Liver (tissue), 9 donors: ENCODE data around the gene CDK5RAP3. TPM values are rescaled to one million over a fixed set of nuclear protein-coding genes. Genes with fewer than 3 reads are reported as not detected.

Experiments used
- DNase-seq: peaks from one replicate; pipeline ENCODE4 v3.0.0-alpha.2; 2017; ENCODE audit warnings: low spot score
- H3K27ac ChIP-seq, 2 donors: one replicate each; pipeline ENCODE4 v1.7.0; 2013; ENCODE audit warnings: inconsistent platforms in 2 of 2, low read length in 2 of 2, control low read depth in 1 of 2, low read depth in 1 of 2, mild to moderate bottlenecking in 1 of 2
- H3K27me3 ChIP-seq, 4 donors: one replicate each; pipeline versions ENCODE4 v1.6.1 to v1.7.0; 2013; ENCODE audit warnings: low read length in 3 of 4, inconsistent platforms in 1 of 4, mild to moderate bottlenecking in 1 of 4, moderate library complexity in 1 of 4; ENCODE audit not compliant: control insufficient read depth in 4 of 4, insufficient read depth in 4 of 4
- H3K36me3 ChIP-seq, 4 donors: one replicate each; pipeline versions ENCODE4 v1.6.1 to v1.7.0; 2013; ENCODE audit warnings: low read length in 3 of 4, mild to moderate bottlenecking in 3 of 4, low read depth in 1 of 4, moderate library complexity in 1 of 4; ENCODE audit not compliant: control insufficient read depth in 4 of 4, insufficient read depth in 3 of 4
- H3K4me1 ChIP-seq, 4 donors: one replicate each; pipeline versions ENCODE4 v1.6.1 to v1.7.0; 2013; ENCODE audit warnings: low read length in 3 of 4, mild to moderate bottlenecking in 3 of 4, moderate library complexity in 1 of 4; ENCODE audit not compliant: control insufficient read depth in 4 of 4, insufficient read depth in 4 of 4
- H3K4me3 ChIP-seq, 3 donors: one replicate each; pipeline versions ENCODE4 v1.6.1 to v1.7.0; 2013; ENCODE audit warnings: low read length in 3 of 3, control low read depth in 1 of 3, low read depth in 1 of 3, mild to moderate bottlenecking in 1 of 3
- H3K9ac ChIP-seq, 2 donors: one replicate each; pipeline ENCODE4 v1.7.0; 2013; ENCODE audit warnings: low read length in 2 of 2, mild to moderate bottlenecking in 2 of 2, moderate library complexity in 2 of 2, control low read depth in 1 of 2, low read depth in 1 of 2
- H3K9me3 ChIP-seq, 4 donors: one replicate each; pipeline versions ENCODE4 v1.6.1 to v1.7.0; 2013; ENCODE audit warnings: low read length in 3 of 4; ENCODE audit not compliant: control insufficient read depth in 4 of 4
- ATF3 ChIP-seq: IDR thresholded peaks from 2 replicates; pipeline ENCODE4 v1.6.1; 2016; ENCODE audit warnings: antibody characterized with exemption
- CTCF ChIP-seq: fragments of 150-350 bp; IDR thresholded peaks from 2 replicates; pipeline ENCODE4 v1.5.1; 2017; ENCODE audit warnings: improper control_type of control experiment, low read depth, low read length; ENCODE audit not compliant: missing input control
- EGR1 ChIP-seq, 2 donors: IDR thresholded peaks; 2 replicates each; pipeline ENCODE4 v1.6.1; 2016 to 2018; ENCODE audit warnings: antibody characterized with exemption in 2 of 2, low read depth in 2 of 2
- FOXA1 ChIP-seq: IDR thresholded peaks from 2 replicates; pipeline ENCODE4 v1.6.1; 2016; ENCODE audit warnings: antibody characterized with exemption
- FOXA2 ChIP-seq: IDR thresholded peaks from 2 replicates; pipeline ENCODE4 v1.6.1; 2016; ENCODE audit warnings: antibody characterized with exemption
- GABPA ChIP-seq, 2 donors: IDR thresholded peaks in 1 of 2; conservative IDR thresholded peaks in 1 of 2; 2 replicates each; pipeline ENCODE4 v1.6.1; 2016; ENCODE audit warnings: antibody characterized with exemption in 2 of 2, mild to moderate bottlenecking in 1 of 2, moderate library complexity in 1 of 2
- HNF4A ChIP-seq, 2 donors: conservative IDR thresholded peaks; 2 replicates each; pipeline ENCODE4 v1.6.1; 2016; ENCODE audit warnings: antibody characterized with exemption in 2 of 2, mild to moderate bottlenecking in 2 of 2
- HNF4G ChIP-seq: IDR thresholded peaks from 2 replicates; pipeline ENCODE4 v1.6.1; 2016; ENCODE audit warnings: antibody characterized with exemption
- JUND ChIP-seq, 2 donors: IDR thresholded peaks; 2 replicates each; pipeline ENCODE4 v1.6.1; 2016; ENCODE audit warnings: antibody characterized with exemption in 2 of 2
- MAX ChIP-seq: IDR thresholded peaks from 2 replicates; pipeline ENCODE4 v1.6.1; 2016; ENCODE audit warnings: antibody characterized with exemption
- NR2F2 ChIP-seq: IDR thresholded peaks from 2 replicates; pipeline ENCODE4 v1.6.1; 2016; ENCODE audit warnings: antibody characterized with exemption
- RAD21 ChIP-seq, 2 donors: IDR thresholded peaks; 2 replicates each; pipeline ENCODE4 v1.6.1; 2016; ENCODE audit warnings: antibody characterized with exemption in 2 of 2, mild to moderate bottlenecking in 2 of 2
- REST ChIP-seq: IDR thresholded peaks from 2 replicates; pipeline ENCODE4 v1.6.1; 2016; ENCODE audit warnings: antibody characterized with exemption, mild to moderate bottlenecking
- RXRA ChIP-seq, 2 donors: IDR thresholded peaks; 2 replicates each; pipeline ENCODE4 v1.6.1; 2017 to 2018; ENCODE audit warnings: antibody characterized with exemption in 2 of 2, mild to moderate bottlenecking in 1 of 2
- SP1 ChIP-seq: IDR thresholded peaks from 2 replicates; pipeline ENCODE4 v1.6.1; 2018; ENCODE audit warnings: antibody characterized with exemption, mild to moderate bottlenecking
- TAF1 ChIP-seq: conservative IDR thresholded peaks from 2 replicates; pipeline ENCODE4 v1.6.1; 2016; ENCODE audit warnings: antibody characterized with exemption, mild to moderate bottlenecking
- YY1 ChIP-seq: IDR thresholded peaks from 2 replicates; pipeline ENCODE4 v1.6.1; 2016; ENCODE audit warnings: antibody characterized with exemption, mild to moderate bottlenecking
- ZBTB33 ChIP-seq: IDR thresholded peaks from 2 replicates; pipeline ENCODE4 v1.6.1; 2016; ENCODE audit warnings: antibody characterized with exemption
- WGBS: extraction: QIAGEN DNeasy Blood & Tissue Kit; methylation state at CpG from one replicate; pipeline ENCODE4 v1.1.7; 2013; 5-methylcytosine and 5-hydroxymethylcytosine counted together
- polyA plus RNA-seq, 2 donors: library from polyadenylated mRNA; stranded (reverse) in 1 of 2; unstranded in 1 of 2; fragments of 200-250 nt in 1 of 2; fragments of >200 nt in 1 of 2; fragmentation: Nextera tagmentation in 1 of 2; extraction: Ambion mirVana in 1 of 2; gene quantifications; one replicate each; pipeline versions ENCODE4 v1.2.1 to v1.2.3, GENCODE V29; 2013 to 2015
- total RNA-seq, 2 donors: library from RNA; depleted of rRNA; stranded (reverse); fragments of >200 nt; gene quantifications; one replicate each; pipeline ENCODE4 v1.2.3, GENCODE V29; 2014
- donor health status: healthy.
- donor health status: healthy.
- donor health status: healthy.
- donor health status: healthy.
- donor health status: healthy.

CDK5RAP3 gene
- total and polyA plus RNA-seq, 4 donors = 44.6 to 120 (median 74.7) TPM

- no peak for DNase-seq
- TF ChIP-seq RAD21 (IDR thresholded peaks at IDR 0.05) = no peak
- TF ChIP-seq EGR1 (IDR thresholded peaks at IDR 0.05; ENCODE audit: low read depth in 2 of 2) = no peak
- no peak for TF ChIP-seq HNF4G
- TF ChIP-seq JUND (IDR thresholded peaks at IDR 0.05) = no peak
- no peak for TF ChIP-seq FOXA1
- TF ChIP-seq GABPA (IDR thresholded peaks at IDR 0.05 in 1 of 2, conservative IDR thresholded peaks at IDR 0.05 in 1 of 2) = no peak
- TF ChIP-seq MAX = no peak
- no peak for TF ChIP-seq YY1
- no peak for TF ChIP-seq ZBTB33
- no peak for TF ChIP-seq CTCF
- TF ChIP-seq TAF1 = no peak
- no peak for TF ChIP-seq ATF3
- no peak for TF ChIP-seq SP1
- TF ChIP-seq RXRA (IDR thresholded peaks at IDR 0.05) = no peak
- TF ChIP-seq HNF4A (conservative IDR thresholded peaks at IDR 0.05) = no peak
- TF ChIP-seq REST = no peak
- TF ChIP-seq FOXA2 = no peak
- TF ChIP-seq NR2F2 = no peak
- 80% methylated on average over 9 of the region's 9 CpGs for whole genome bisulfite sequencing
- Histone ChIP-seq H3K27me3 (no peaks in the 10 kb centered on the region), H3K9ac (no peak overlapping the region), H3K36me3 (peaks cover 7 to 69% (median 52%) of the 10 kb centered on the region in 4 donors), H3K27ac (no peak overlapping the region), H3K4me3 (no peak overlapping the region), H3K4me1 (peaks cover 0 to 5% (median 1%) of the 10 kb centered on the region in 4 donors), H3K9me3 (no peaks in the 10 kb centered on the region)
Observed at GRCh38 chr17:47981462-47981861, 10.5 kb downstream of the CDK5RAP3 start.
